GM19035 (cell line): ENCODE results near the gene ISYNA1.
"Not testable (repeated sequence)": the region's sequence is repeated elsewhere in the genome, so short reads cannot be mapped to it uniquely, and the experiment has no call there.

Experiments used
- ATAC-seq: cut with Tn5 transposase; IDR thresholded peaks from one replicate; pipeline ENCODE4 v1.9.1; 2021; ENCODE audit not compliant: unreplicated experiment

Gene ISYNA1

DNA sequence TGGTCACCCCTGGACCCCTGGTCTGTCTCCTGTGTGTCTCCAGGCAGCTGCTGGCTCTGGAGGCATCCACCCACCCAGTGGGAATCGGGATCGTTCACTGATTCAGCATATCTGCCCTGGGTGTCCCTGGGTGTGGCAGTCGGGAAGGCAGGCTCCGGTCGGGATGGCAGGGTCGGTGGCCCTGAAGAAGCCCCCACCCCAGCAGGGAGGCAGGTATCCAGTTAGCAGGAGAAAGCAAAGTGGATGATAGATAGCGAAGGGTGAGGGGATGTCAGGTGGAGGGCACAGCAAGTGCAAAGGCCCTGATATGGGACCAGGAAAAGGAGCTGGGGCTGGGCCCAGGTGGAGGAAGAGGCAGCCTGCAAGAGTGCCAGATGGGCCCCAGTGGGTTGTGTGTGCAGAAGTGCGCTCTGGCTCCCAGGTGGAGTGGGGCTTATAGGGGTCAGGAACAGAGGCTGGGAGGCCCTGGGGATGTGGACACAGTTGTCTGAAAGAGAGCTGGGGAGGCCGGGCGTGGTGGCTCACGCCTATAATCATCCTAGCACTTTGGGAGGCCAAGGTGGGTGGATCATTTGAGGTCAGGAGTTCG lies 16.5 kb downstream of the ISYNA1 start:
- no peak for ATAC-seq

DNA sequence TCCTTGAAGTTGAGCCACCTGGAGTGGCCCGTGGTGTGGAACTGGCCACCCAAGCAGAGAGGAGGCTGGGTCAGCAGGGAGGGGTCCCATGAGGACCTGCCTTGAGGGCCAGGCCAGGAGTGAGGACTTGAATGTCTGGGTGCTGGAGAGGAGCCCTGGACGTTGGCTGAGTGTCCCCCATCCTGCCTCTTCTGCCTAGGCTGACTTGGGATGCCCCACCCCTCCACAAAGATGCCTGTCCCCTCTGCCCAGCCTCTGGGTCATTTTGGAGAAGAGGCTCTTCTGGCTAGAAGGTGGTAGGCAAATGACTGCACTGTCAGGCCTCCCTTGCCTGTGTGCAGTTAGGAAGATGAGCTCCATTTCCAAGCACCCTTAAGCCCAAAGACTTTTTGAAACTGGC lies 17.0 kb downstream of the ISYNA1 start:
- ATAC-seq: no peak

DNA sequence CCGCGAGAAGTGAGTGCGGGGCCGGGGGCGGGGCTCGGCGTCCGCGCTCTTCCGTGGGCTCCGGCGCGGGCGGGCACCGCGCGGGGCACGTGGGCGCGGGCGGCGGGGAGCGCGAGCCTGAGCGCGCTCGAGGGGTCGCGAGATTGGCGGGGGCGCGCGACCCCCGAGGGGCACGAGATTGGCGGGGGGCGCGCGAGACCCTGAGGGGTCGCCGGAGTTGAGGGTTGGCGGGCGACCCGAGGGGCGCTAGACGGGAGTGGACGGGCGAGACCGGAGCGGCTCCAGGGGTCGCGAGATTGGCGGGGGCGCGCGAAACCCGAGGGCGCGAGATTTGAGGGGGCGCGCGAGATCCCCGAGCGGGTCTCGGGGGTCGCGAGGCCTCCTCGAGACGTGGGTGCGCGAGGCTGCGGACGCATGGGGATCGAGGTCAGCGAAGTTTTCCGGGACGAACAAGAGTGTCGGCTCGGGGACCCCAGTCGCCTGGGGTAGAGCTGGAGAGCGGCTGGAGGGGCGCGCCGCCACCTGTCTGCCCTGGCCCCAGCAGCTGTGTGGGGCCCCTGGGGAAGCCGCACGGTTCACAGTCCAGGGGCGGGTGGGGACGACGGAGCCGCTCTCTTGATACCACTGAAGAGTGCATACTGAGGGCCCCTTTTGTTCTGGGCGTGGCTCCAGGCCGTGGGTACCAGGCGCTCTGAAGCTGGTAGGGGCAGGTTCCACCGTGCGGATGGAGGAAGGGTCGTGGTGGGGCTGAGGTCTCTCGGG lies 18.1 kb downstream of the ISYNA1 start:
- ATAC-seq: peak; percentile 8

DNA sequence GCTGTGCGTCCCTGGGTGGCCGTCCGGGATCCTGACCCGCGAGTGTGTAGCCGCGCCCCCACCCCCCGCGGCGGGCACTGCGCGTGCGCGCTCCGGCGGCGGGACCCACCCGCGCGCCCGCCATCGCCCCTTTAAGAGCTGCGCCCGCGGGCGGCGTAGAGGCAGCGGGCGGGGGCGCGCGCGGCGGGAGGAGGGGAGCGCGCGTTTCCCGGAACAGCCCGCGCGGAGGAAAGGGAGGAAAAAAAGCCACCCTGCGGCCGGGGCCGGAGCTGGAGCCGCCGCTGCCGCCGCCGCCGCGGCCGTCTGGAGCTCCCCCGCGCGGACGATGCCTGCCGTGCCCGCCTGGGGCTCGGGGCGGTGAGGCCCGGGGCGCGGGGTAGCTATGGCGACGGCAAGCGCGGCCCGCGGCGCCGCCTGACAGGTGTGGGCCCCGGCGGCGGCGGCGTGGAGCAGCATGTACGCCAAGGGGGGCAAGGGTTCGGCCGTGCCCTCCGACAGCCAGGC lies 18.7 kb downstream of the ISYNA1 start, which contains the start of gene SSBP4:
TSS of gene SSBP4 (plus strand) at position 204 of the 504 bp plus-strand sequence. CDS start at position 455, 251 bp downstream.
- peak; percentile 42 for ATAC-seq

DNA sequence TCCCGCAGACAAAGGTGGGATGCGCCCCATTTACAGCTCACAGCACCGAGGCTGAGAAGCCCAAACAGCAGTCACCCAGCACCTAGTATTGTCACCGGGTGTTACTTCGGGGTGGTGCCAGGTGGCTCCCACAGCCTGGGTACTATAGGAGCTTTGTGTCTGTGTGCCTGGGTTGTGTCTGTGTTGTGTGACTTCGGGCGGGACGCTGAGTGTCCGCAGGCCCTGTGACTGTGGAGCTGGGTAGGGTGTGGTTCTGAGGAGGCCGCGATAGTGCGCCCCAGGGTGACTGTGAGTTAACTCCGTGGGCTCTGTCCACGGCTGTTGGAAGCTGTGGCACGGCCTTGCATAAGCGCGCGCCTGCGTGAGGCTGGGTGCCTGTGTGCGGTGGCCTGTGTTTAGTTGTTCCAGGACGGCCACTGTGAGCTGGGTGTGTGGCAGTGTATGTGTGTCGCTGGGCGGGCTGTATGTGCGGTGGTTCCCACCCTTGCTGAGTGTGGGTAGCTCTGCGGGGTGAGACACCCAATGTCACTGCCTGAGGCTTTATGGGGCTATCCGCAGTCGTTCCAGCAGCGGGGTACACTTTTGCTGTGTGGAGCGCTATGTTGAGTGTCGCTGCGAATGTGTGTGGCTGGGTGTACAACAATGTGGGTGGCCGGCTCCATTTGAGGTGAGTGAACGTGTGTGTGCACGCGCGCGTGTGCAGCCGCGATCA lies 19.3 kb downstream of the ISYNA1 start:
- ATAC-seq: peak; percentile 13

DNA sequence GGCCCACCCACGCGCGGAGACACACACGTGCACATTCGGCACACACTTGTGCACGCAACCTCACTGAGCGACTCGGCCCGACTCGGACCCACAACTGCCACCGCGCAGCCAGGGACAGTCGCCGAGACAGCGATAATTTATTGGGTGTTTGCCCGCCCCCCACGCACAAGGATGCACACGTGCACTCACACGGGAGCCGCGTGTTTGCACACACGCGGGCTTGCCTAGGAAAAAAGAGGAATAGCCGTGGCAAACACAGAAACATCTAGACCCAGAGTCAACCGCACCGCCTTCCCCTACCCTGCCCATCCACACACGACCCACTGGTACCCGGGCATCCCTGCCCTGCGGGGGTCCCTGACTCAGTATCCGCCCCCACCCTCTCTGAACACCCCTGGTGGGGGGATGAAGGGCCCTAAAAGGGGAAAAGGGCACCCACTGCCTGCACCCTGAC lies 19.9 kb downstream of the ISYNA1 start:
- ATAC-seq: no peak

DNA sequence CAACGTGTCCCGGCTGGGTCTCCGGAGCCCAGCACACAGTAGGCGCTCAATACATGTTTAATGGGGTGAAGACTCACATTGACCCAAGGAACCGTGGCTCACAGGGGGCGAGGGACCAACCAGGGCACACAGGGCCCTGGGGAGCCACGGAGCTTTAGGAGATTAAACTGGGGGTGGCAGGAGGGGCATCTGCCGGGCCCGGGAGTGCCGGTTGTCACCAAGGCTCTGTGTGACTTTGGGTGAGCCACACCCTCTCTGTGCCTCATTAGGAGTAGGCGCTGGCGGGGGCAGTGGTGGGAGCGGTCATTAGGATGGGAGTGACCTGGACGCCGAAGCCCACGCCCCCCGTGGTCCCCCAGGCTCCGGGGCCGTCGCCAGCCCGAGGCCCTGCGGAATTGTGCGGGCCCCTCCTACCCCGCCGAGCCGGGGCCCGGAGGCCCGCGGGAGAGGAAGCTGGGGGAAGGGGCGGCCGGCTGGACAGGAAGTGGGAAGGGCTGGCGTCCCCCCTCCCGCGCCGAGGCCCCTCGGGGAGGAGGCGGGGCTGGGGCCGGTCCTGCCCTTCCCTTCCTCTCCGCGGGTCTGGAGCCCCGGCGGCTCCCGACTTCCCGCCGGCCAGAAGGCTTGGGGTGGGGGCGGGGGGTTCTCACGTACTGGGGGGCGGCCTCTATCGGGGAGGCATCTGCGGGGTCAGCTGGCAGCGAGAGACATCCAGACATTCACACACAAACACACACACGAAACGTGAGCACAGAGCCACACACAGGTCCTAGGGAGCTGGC lies 20.5 kb downstream of the ISYNA1 start:
- ATAC-seq: no peak

DNA sequence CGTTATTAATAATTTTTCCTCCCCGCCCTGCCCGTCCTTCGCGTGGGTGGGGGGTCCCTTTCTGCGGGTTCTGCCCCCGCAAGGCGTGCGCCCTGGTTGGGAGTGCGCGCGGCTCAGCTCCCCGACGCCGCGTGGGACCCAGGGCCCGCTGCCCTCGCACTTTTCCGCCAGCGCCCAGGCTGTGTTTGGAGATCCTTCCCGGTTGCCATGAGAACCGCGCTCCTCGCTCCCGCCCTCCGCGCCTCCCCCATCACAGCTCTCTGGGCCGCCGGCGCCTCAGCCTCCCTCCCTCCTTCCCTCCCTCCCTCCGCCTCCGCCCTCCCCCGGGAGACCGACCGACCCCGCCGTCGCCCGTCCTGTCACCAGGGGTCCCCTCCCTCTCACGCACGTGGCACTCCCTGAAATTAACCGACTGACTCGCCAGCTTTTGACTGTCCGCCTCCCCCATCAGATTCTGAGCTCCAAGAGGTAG lies 21.1 kb downstream of the ISYNA1 start:
- no peak for ATAC-seq

DNA sequence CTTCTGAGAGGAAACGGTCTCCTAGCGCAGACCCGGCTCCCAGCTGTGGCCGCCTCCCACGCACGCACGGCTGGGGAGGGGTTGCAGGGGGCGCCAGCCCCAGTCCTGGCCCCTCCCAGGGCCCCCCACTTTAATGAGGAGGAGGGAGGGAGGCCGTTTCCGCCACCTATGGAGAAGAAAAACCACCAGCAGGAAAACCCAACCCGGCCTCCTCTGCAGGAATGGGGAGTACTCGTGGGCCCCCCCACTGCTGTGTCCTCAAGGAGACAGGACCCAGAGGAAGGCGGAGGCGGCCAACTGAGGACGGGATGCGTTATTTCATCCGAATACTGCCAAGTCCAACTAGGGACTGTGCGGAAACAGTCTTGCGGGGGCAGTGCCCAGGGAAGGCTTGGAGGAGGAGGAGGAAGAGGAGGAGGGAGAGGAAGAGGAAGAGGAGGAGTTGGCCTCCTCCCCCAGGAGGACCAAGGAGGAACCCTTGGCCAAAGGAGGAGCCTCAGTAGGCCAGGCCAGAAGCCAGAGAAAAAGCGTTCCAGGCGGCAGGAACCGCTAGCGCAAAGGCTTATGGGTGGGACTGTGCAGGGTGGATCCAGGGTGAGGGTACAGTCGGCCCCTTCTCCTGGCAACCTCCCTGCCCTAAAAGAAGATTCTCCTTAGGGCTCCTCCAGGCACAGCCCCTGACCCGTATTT lies 22.6 kb downstream of the ISYNA1 start:
- ATAC-seq: no peak

DNA sequence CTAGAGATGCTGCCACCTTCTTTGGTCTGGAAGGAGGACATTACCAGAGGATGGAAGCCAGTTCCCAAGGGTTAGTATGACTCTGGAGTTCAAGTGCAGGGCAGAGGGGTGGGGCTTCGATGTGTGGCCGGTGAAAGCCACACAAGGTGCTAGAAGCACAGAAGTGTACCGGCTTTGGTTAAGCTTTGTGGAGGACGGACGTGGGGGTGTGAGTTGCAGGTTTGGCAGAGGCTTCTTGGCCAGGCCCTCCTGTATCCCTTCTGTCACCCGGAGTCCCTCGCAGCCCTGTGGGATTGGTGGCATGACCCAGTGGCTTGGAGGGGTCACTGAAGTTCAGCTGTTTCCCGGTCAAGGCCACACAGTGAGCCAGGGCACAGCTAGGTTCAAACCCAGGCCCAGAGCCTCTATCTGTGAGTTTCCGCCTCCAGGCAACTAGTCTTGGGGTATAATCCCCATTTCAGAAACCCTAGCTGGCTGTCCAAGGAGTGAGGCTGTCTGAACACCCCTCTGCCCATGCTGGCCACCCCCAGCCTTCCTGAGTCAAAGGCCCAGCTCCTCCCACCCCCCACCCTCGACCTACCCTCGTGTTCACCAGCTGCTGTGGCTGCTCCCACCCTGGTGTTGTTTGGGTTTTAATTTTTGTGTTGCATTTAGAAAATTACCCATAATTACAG lies 23.3 kb downstream of the ISYNA1 start:
- ATAC-seq: no peak

DNA sequence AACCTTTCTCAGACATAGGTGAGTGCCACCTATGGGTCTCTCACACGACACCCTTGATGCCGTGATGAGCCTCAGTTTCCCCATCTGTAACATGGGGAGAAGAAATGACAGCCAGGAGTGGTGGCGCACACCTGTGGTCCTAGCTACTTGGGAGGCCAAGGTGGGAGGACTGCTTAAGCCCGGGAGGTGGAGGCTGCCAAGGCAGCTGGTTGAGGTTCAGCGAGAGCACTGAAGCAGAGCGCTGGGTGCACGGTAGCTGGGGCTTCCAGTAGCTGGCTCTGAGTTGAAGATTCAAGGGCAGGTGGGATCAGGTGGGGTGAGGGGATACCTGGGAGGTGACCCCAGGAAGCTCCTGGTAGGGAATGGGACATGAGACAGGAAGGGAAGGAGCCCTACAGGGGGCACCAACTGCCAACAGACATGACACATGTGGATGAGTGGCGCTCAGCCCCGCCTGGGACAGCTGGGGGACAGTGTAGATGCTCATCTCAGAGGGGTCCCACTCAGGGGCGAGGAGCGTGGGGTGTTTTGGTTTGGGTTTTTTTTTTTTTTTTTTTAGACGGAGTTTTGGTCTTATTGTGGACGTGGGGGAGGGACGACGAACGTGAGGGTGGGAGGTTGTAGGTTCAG lies 25.2 kb downstream of the ISYNA1 start:
- no peak for ATAC-seq

DNA sequence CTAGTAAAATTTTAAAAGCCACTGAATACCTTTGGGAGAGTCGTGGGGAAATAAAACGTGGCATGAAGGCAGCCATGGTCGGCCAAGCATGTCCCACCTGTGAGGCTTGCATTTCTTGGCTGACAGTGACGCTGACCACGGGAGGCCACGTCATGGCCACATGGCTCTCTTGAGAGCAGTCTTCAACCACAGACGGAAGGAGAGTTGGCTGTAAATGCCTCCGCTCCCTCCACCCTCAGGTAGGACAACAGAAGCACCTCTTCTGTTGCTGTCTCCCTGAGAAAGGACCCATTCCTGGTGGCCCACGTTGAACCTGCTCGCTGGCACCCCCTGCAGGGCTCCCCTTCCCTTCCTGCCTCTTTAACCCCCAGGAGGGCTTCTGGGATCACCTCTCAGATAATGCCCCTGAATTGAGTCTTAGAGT lies 29.9 kb downstream of the ISYNA1 start:
- ATAC-seq: peak; percentile 73

DNA sequence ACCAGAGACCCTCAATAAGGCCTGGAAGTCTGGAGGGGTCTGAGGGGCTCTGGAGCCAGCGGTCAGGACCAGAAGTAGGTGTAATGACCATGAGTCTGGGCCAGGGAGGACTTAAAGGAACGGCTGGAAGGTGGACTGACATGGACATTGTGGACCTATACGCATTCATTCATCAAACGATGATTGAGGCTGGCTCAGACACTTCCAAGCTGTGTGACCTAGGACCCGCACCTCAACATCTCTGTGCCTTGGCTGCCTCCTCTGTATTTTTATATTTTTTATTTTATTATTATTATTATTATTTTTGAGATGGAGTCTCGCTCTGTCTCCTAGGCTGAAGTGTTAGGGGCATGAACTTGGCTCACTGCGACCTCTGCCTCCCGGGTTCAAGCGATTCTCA lies 31.2 kb downstream of the ISYNA1 start:
- no peak for ATAC-seq

DNA sequence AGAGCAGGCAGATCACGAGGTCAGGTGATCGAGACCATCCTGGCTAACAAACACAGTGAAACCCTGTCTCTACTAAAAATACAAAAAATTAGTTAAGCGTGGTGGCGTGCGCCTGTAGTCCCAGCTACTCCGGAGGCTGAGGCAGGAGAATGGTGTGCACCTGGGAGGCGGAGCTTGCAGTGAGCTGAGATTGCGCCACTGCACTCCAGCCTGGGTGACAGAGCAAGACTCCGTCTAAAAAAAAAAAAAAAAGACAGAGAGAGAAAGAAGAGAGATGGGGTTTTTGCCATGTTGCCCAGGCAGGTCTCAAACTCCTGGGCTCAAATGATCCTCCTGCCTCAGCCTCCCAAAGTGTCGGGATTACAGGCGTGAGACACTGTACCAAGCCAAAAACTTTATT lies 32.2 kb downstream of the ISYNA1 start:
- not testable (repeated sequence) for ATAC-seq

DNA sequence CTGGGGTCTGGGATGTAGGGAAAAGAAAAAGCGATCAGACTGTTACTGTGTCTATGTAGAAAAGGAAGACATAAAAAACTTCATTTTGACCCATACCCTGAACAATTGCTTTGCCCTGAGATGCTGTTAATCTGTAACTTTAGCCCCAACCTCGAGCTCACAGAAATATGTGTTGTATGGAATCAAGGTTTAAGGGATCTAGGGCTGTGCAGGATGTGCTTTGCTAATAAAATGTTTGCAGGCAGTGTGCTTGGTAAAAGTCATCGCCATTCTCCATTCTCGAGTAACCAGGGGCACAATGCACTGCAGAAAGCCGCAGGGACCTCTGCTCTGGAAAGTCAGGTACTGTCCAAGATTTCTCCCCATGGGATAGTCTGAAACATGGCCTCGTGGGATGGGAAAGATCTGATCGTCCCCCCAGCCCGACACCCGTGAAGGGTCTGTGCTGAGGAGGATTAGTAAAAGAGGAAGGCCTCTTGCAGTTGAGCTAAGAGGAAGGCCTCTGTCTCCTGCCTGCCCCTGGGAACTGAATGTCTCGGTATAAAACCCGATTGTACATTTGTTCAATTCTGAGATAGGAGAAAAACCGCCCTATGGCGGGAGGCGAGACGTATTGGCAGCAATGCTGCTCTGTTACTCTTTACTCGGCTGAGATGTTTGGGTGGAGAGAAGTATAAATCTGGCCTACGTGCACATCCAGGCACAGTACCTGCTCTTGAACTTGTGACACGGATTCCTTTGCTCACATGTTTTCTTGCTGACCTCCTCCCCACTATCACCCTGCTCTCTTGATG lies 35.3 kb downstream of the ISYNA1 start:
- ATAC-seq: not testable (repeated sequence)

DNA sequence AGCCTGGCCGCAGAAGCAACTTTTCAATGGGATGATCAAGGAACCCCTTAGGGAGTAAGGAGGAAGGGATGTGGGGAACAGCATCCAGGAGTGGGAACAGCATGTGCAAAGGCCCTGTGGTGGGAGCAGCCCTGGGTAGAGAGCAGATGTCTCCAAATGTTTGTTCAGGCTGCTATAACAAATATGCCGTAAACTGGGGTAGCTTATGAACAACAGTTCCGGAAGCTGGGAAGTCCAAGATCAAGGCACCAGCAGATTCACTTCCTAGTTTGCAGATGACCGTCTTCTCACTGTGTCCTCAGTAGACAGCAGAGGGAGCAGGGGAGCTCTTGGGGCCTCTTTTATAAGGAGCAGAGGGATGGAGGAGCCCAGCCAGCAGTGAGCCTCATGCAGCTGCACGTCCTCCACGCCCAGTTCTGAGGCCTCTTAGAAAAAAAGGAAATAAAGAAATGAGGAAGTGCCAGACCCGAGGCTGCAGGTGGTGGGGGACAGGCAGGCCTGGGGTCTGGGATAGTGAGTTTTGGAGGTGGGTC lies 36.3 kb downstream of the ISYNA1 start:
- no peak for ATAC-seq

DNA sequence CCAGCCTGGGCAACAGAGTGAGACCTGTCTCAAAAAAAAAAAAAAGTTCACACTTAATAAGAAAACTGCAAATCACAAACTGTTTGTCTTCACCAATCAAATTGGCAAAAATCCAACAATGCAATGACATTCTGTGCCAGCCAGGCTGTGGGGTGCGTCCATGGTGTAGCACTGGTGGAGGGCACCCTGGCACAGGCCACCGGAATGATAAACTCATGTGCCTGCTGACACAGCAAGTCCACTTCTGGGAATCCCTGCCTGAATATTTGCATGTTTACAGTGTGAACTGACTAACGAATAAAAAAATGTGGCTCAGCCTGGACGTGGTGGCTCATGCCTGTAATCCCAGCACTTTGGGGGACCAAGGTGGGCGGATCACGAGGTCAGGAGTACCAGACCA lies 38.9 kb downstream of the ISYNA1 start:
- no peak for ATAC-seq
